GM10266 (cell line): ENCODE results near the gene TINCR.

Experiments
- DNase-seq: peaks from one replicate; pipeline ENCODE4 v3.0.0; 2012; ENCODE audit errors: extremely low spot score
- CTCF ChIP-seq: IDR thresholded peaks from 2 replicates; pipeline ENCODE4 v1.5.1; 2012; ENCODE audit warnings: mild to moderate bottlenecking, low read depth; ENCODE audit not compliant: control insufficient read depth, insufficient read depth; ENCODE audit errors: missing control alignments

The TINCR gene

GRCh38 chr19:5512715-5513114 is 55.0 kb downstream of the TINCR start:
- DNase-seq: no peak
- no peak for TF ChIP-seq CTCF
